Vagina (tissue), 2 donors: ENCODE measurements around the gene SHROOM4. TPM values are rescaled to one million over a fixed set of nuclear protein-coding genes. Genes with fewer than 3 reads are reported as not detected.

ENCODE experiments used
- DNase-seq, 2 donors: peaks; one replicate each; pipeline ENCODE4 v3.0.0-alpha.2; 2017; ENCODE audit errors: extremely low spot score in 2 of 2
- H3K27ac ChIP-seq: fragments of 200-600 bp; sonication (generic); one replicate; pipeline ENCODE4 v1.5.1; 2019
- H3K27me3 ChIP-seq: fragments of 200-600 bp; sonication (generic); one replicate; pipeline ENCODE4 v1.5.1; 2019
- H3K36me3 ChIP-seq, 2 donors: fragments of 200-600 bp; sonication (generic); one replicate each; pipeline ENCODE4 v1.5.1; 2017 to 2019
- H3K4me1 ChIP-seq: fragments of 200-600 bp; sonication (generic); one replicate; pipeline ENCODE4 v1.5.1; 2019
- H3K4me3 ChIP-seq, 2 donors: fragments of 200-600 bp; sonication (generic); 1 replicate in 1 of 2; 2 replicates in 1 of 2; pipeline ENCODE4 v1.5.1; 2016 to 2019
- H3K9me3 ChIP-seq: fragments of 200-600 bp; sonication (generic); one replicate; pipeline ENCODE4 v1.5.1; 2019
- POLR2A ChIP-seq, 2 donors: fragments of 450-650 bp; IDR thresholded peaks; one replicate each; pipeline ENCODE4 v1.6.1; 2017; ENCODE audit warnings: antibody characterized with exemption in 2 of 2, mild to moderate bottlenecking in 2 of 2, moderate library complexity in 2 of 2
- POLR2AphosphoS5 ChIP-seq, 2 donors: sonication (generic); formaldehyde crosslinking; IDR thresholded peaks; one replicate each; pipeline ENCODE4 v1.9.0; 2017; ENCODE audit warnings: antibody characterized with exemption in 2 of 2, mild to moderate bottlenecking in 2 of 2, low read depth in 1 of 2; ENCODE audit not compliant: insufficient read depth in 1 of 2
- intact Hi-C: fragments of 100-400 bp; cut with DNase I; formaldehyde crosslinking; loops from one replicate; pipeline ENCODE4 v1.15.1; 2023
- total RNA-seq: library from RNA; depleted of rRNA; stranded (reverse); fragments of >200 nt; gene quantifications from one replicate; pipeline ENCODE4 v1.2.3, GENCODE V29; 2016
- TF ChIP-seq, protein P1 (sequence below), 3 experiments: fragments of 450-650 bp in 2 of 3; fragments of 200-600 bp in 1 of 3; sonication (generic) in 1 of 3; IDR thresholded peaks; one replicate each; pipeline ENCODE4 v1.5.1; 2017 to 2019; ENCODE audit warnings: antibody characterized with exemption in 3 of 3, mild to moderate bottlenecking in 2 of 3, moderate library complexity in 2 of 3

Gene SHROOM4
- total RNA-seq, 1 donor from 2014 or later: 10.1 TPM

DNA sequence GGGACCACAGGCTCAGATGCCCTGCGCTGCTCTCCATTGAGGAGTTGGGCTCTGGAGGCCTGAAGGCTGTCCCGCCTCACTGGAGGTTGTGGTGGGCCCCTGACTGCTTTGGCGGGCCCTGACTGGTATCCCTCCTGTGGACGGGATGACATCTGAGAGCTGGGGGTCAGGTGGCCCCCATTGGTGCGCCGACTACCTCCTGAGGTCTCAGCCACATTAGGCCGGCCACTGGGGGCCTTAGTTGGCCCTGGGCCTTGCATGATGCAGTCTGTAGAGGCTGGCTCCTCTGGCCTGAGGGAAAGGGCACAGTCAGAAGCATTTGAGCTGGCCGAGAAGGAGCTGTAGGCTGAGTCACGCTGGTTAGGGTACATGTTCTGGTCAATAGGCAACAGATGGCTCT is 178.8 kb downstream of the SHROOM4 start:
- Histone ChIP-seq H3K27ac (no peak overlapping the region), H3K4me1 (no peaks in the 10 kb centered on the region), H3K36me3 (no peaks in the 10 kb centered on the region), H3K4me3 (no peak overlapping the region), H3K9me3 (no peaks in the 10 kb centered on the region), H3K27me3 (no peaks in the 10 kb centered on the region)
- TF ChIP-seq POLR2A (IDR thresholded peaks at IDR 0.05) (no peak), POLR2AphosphoS5 (IDR thresholded peaks at IDR 0.05; ENCODE audit: insufficient read depth in 1 of 2, low read depth in 1 of 2) (no peak)
- TF ChIP-seq, protein P1, sequence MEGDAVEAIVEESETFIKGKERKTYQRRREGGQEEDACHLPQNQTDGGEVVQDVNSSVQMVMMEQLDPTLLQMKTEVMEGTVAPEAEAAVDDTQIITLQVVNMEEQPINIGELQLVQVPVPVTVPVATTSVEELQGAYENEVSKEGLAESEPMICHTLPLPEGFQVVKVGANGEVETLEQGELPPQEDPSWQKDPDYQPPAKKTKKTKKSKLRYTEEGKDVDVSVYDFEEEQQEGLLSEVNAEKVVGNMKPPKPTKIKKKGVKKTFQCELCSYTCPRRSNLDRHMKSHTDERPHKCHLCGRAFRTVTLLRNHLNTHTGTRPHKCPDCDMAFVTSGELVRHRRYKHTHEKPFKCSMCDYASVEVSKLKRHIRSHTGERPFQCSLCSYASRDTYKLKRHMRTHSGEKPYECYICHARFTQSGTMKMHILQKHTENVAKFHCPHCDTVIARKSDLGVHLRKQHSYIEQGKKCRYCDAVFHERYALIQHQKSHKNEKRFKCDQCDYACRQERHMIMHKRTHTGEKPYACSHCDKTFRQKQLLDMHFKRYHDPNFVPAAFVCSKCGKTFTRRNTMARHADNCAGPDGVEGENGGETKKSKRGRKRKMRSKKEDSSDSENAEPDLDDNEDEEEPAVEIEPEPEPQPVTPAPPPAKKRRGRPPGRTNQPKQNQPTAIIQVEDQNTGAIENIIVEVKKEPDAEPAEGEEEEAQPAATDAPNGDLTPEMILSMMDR (IDR thresholded peaks at IDR 0.05): no peak
- DNase-seq: peak in 1 of 2 donors; percentile 94
- intact Hi-C loops: no loop called here

GRCh38 chrX:50629774-50630173 is 184.2 kb downstream of the SHROOM4 start:
- TF ChIP-seq POLR2AphosphoS5 (IDR thresholded peaks at IDR 0.05; ENCODE audit: insufficient read depth in 1 of 2, low read depth in 1 of 2): no peak
- TF ChIP-seq, protein P1 (IDR thresholded peaks at IDR 0.05): no peak
- no peak for TF ChIP-seq POLR2A (IDR thresholded peaks at IDR 0.05)

GRCh38 chrX:50627696-50628095 is 186.3 kb downstream of the SHROOM4 start:
- no peak overlapping the region for H3K27ac ChIP-seq
- no peaks in the 10 kb centered on the region for H3K4me1 ChIP-seq
- H3K4me3 ChIP-seq: no peak overlapping the region
- intact Hi-C loops: no loop called here
- H3K36me3 ChIP-seq: no peaks in the 10 kb centered on the region
- H3K27me3 ChIP-seq: no peaks in the 10 kb centered on the region
- no peaks in the 10 kb centered on the region for H3K9me3 ChIP-seq
- no peak for DNase-seq
- TF ChIP-seq, protein P1 (IDR thresholded peaks at IDR 0.05): no peak
- no peak for TF ChIP-seq POLR2A (IDR thresholded peaks at IDR 0.05)
- TF ChIP-seq POLR2AphosphoS5 (IDR thresholded peaks at IDR 0.05; ENCODE audit: insufficient read depth in 1 of 2, low read depth in 1 of 2): no peak

More at GRCh38 chrX:50629774-50630173, 184.2 kb downstream of the SHROOM4 start:
- intact Hi-C loops: no loop called here
- H3K27me3 ChIP-seq: no peaks in the 10 kb centered on the region
- no peaks in the 10 kb centered on the region for H3K36me3 ChIP-seq
- H3K4me1 ChIP-seq: no peaks in the 10 kb centered on the region
- no peak overlapping the region for H3K4me3 ChIP-seq
- H3K27ac ChIP-seq: no peak overlapping the region
- no peak for DNase-seq
- H3K9me3 ChIP-seq: no peaks in the 10 kb centered on the region

- no peak overlapping the region for H3K4me3 ChIP-seq
- intact Hi-C loops: no loop called here
- no peak for TF ChIP-seq POLR2AphosphoS5 (IDR thresholded peaks at IDR 0.05; ENCODE audit: insufficient read depth in 1 of 2, low read depth in 1 of 2)
- TF ChIP-seq, protein P1 (IDR thresholded peaks at IDR 0.05): no peak
- TF ChIP-seq POLR2A (IDR thresholded peaks at IDR 0.05): no peak
- H3K27me3 ChIP-seq: no peaks in the 10 kb centered on the region
- H3K27ac ChIP-seq: no peak overlapping the region
- H3K36me3 ChIP-seq: no peaks in the 10 kb centered on the region
- DNase-seq: no peak
- no peaks in the 10 kb centered on the region for H3K9me3 ChIP-seq
- no peaks in the 10 kb centered on the region for H3K4me1 ChIP-seq
Measured at GRCh38 chrX:50626432-50626831, 187.6 kb downstream of the SHROOM4 start.

GRCh38 chrX:50622751-50623150 is 191.2 kb downstream of the SHROOM4 start:
- Histone ChIP-seq H3K27ac (no peak overlapping the region), H3K9me3 (no peaks in the 10 kb centered on the region), H3K36me3 (no peaks in the 10 kb centered on the region), H3K27me3 (no peaks in the 10 kb centered on the region), H3K4me1 (no peaks in the 10 kb centered on the region), H3K4me3 (no peak overlapping the region)
- TF ChIP-seq POLR2A (IDR thresholded peaks at IDR 0.05) (no peak), POLR2AphosphoS5 (IDR thresholded peaks at IDR 0.05; ENCODE audit: insufficient read depth in 1 of 2, low read depth in 1 of 2) (no peak)
- TF ChIP-seq, protein P1 (IDR thresholded peaks at IDR 0.05): no peak
- intact Hi-C loops: no loop called here
- no peak for DNase-seq
